OCI-LY7 (cell line): ENCODE data around the gene RTCB. TPM values are rescaled to one million over a fixed set of nuclear protein-coding genes. Genes with fewer than 3 reads are reported as not detected.
A peak's percentile ranks its signal among the peaks of the same experiment; 100 is the strongest.

Source experiments
- Bru-seq: library from RNA; stranded (reverse); fragments of 400-500 nt; gene quantifications from one replicate; lab custom pipeline; 2021; lab: Mats Ljungman, UMichigan
- BruChase-seq, 2 experiments: library from RNA; stranded (reverse); fragments of 400-500 nt; gene quantifications; one replicate each; lab custom pipeline; 2021; lab: Mats Ljungman, UMichigan
- BruUV-seq: library from RNA; stranded (reverse); fragments of 400-500 nt; replicated peaks from 2 replicates; lab custom pipeline; 2021; lab: Mats Ljungman, UMichigan
- CTCF ChIA-PET: fragments of 300-600 bp; sonication (Branson Sonifier 250); formaldehyde crosslinking; loops from one replicate; lab custom pipeline; 2022; ENCODE audit warnings: antibody characterized with exemption; ENCODE audit not compliant: unreplicated experiment; lab: Charles Lee
- POLR2A ChIA-PET: fragments of 300-600 bp; sonication (Branson Sonifier 250); formaldehyde crosslinking; loops from one replicate; lab custom pipeline; 2022; ENCODE audit warnings: antibody characterized with exemption; lab: Charles Lee
- DNase-seq: peaks from one replicate; pipeline ENCODE4 v3.0.0-alpha.2; 2015; ENCODE audit warnings: low spot score
- H2AFZ ChIP-seq: fragments of 200-600 bp; sonication (generic), shearing (Covaris generic); 2 replicates; pipeline ENCODE4 v1.6.1; 2014; ENCODE audit warnings: mild to moderate bottlenecking, antibody characterized with exemption, low read length, moderate library complexity
- H3K27ac ChIP-seq: fragments of 200-600 bp; sonication (generic); 2 replicates; pipeline ENCODE4 v1.5.1; 2014; ENCODE audit warnings: mixed run types, low read depth, mild to moderate bottlenecking, moderate library complexity, low read length, inconsistent platforms; ENCODE audit not compliant: poor library complexity, severe bottlenecking
- H3K36me3 ChIP-seq: fragments of 200-600 bp; sonication (generic); 2 replicates; pipeline ENCODE4 v1.6.1; 2014; ENCODE audit warnings: mild to moderate bottlenecking, antibody characterized with exemption, low read length, moderate library complexity, mixed read lengths; ENCODE audit not compliant: insufficient read depth
- H3K4me1 ChIP-seq: fragments of 200-600 bp; sonication (generic); 2 replicates; pipeline ENCODE4 v1.5.1; 2014; ENCODE audit warnings: mild to moderate bottlenecking, low read length; ENCODE audit not compliant: insufficient read depth, poor library complexity, severe bottlenecking
- H3K4me2 ChIP-seq: fragments of 200-600 bp; sonication (generic); 2 replicates; pipeline ENCODE4 v1.6.1; 2014; ENCODE audit warnings: mild to moderate bottlenecking, low read length
- H3K4me3 ChIP-seq: fragments of 200-600 bp; sonication (generic); 2 replicates; pipeline ENCODE4 v1.5.1; 2014; ENCODE audit warnings: mild to moderate bottlenecking, low read depth, low read length; ENCODE audit not compliant: poor library complexity, severe bottlenecking
- H3K79me2 ChIP-seq: fragments of 200-600 bp; sonication (generic); 2 replicates; pipeline ENCODE4 v1.6.1; 2016; ENCODE audit warnings: low read depth, mild to moderate bottlenecking, low read length, moderate library complexity, mixed read lengths; ENCODE audit not compliant: insufficient read depth
- H3K9me2 ChIP-seq: fragments of 200-600 bp; sonication (generic); 2 replicates; pipeline ENCODE4 v1.6.1; 2016; ENCODE audit warnings: mild to moderate bottlenecking, low read length, mixed read lengths; ENCODE audit not compliant: insufficient read depth
- H3K9me3 ChIP-seq: fragments of 200-600 bp; sonication (generic); 2 replicates; pipeline ENCODE4 v1.6.1; 2014; ENCODE audit warnings: mild to moderate bottlenecking, mixed run types, low read length, mixed read lengths
- H4K20me1 ChIP-seq: fragments of 200-600 bp; sonication (generic); 2 replicates; pipeline ENCODE4 v1.6.1; 2014; ENCODE audit warnings: mild to moderate bottlenecking, antibody characterized with exemption, low read length, moderate library complexity, mixed read lengths; ENCODE audit not compliant: insufficient read depth
- EZH2phosphoT487 ChIP-seq: fragments of 200-600 bp; sonication (generic); IDR thresholded peaks from 2 replicates; pipeline ENCODE4 v1.6.1; 2018; ENCODE audit warnings: low read depth, borderline replicate concordance, mild to moderate bottlenecking, mixed run types, antibody characterized with exemption, low read length, moderate library complexity, mixed read lengths
- intact Hi-C: fragments of 100-400 bp; cut with micrococcal nuclease; formaldehyde crosslinking; loops from one replicate; pipeline ENCODE4 v1.10.0; 2022; ENCODE audit not compliant: unreplicated experiment
- long read RNA-seq: library from polyadenylated mRNA; stranded (forward); transcript quantifications from one replicate; pipeline ENCODE4 v2.0.0, GENCODE V29; 2022
- total RNA-seq, 2 experiments: library from RNA; depleted of rRNA in 1 of 2; stranded (reverse); fragments of >200 nt in 1 of 2; shearing (Covaris generic) in 1 of 2; gene quantifications; 2 replicates each; pipeline ENCODE4 v1.2.3, GENCODE V29; 2014 to 2022
- TF ChIP-seq, protein P1 (sequence below): fragments of 200-600 bp; sonication (generic); conservative IDR thresholded peaks from 2 replicates; pipeline ENCODE4 v1.5.1; 2014; ENCODE audit warnings: mild to moderate bottlenecking, antibody characterized with exemption, low read length, moderate library complexity, mixed read lengths

Gene RTCB
- total RNA-seq (2014; rRNA removed; shearing (Covaris generic)), result 37.2 and 58.3 TPM in 2 replicates
- 27.9 and 29.9 TPM in 2 replicates for total RNA-seq (2022)
- percentile 62 among the genes with signal in this experiment for Bru-seq, nascent RNA
- BruChase-seq, experiment 1, labeled RNA remaining after a 6-hour chase, result percentile 68 among the genes with signal in this experiment
- BruChase-seq, experiment 2, labeled RNA remaining after a 2-hour chase, result percentile 65 among the genes with signal in this experiment
- long read RNA-seq, transcript RTCB-201 (12 exons, 2,027 nt), result major isoform, 110 of 125 reads
- long read RNA-seq, partial matches to known transcripts, result 4 of 125 reads
- long read RNA-seq, other reads (novel, unspliced or antisense), result 11 of 125 reads

- H3K79me2 ChIP-seq, result peaks cover 16% of the 10 kb centered on the region
- TF ChIP-seq, protein P1, sequence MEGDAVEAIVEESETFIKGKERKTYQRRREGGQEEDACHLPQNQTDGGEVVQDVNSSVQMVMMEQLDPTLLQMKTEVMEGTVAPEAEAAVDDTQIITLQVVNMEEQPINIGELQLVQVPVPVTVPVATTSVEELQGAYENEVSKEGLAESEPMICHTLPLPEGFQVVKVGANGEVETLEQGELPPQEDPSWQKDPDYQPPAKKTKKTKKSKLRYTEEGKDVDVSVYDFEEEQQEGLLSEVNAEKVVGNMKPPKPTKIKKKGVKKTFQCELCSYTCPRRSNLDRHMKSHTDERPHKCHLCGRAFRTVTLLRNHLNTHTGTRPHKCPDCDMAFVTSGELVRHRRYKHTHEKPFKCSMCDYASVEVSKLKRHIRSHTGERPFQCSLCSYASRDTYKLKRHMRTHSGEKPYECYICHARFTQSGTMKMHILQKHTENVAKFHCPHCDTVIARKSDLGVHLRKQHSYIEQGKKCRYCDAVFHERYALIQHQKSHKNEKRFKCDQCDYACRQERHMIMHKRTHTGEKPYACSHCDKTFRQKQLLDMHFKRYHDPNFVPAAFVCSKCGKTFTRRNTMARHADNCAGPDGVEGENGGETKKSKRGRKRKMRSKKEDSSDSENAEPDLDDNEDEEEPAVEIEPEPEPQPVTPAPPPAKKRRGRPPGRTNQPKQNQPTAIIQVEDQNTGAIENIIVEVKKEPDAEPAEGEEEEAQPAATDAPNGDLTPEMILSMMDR, result 0 out of 2 replicates have a peak, but pooled peaks have one; percentile 15
- TF ChIP-seq EZH2phosphoT487, result no peak
- peak; percentile 91 for DNase-seq
- no peak within 1 kb of the TSS for H3K27ac ChIP-seq
- H3K4me3 ChIP-seq, result peak within 1 kb of the TSS; percentile 88
- CTCF ChIA-PET, result no interaction called here
- POLR2A ChIA-PET, result interaction anchor here (0.6 to 1.0 kb wide), 3 partner anchors 25 to 541 kb away, joined by 3 to 5 read pairs (median 3); partner anchors contain the start of gene FBXO7
- BruUV-seq, result TSS peak; percentile 59
- H3K9me2 ChIP-seq, result 0 out of 2 replicates have a peak, but pooled peaks cover 3% of the 10 kb centered on the region
- H3K4me1 ChIP-seq, result peaks cover 31% of the 10 kb centered on the region
- H3K36me3 ChIP-seq, result peaks cover 21% of the 10 kb centered on the region
- intact Hi-C loops, result loop anchor here (1.0 kb wide), 1 partner anchor 61 kb away; no protein-coding TSS in a partner anchor
- peak within 1 kb of the TSS; percentile 96 for H3K4me2 ChIP-seq
- H3K9me3 ChIP-seq, result no peaks in the 10 kb centered on the region
- H2AFZ ChIP-seq, result peak within 1 kb of the TSS; percentile 100
- peaks cover 17% of the 10 kb centered on the region for H4K20me1 ChIP-seq
Observed at GRCh38 chr22:32411829-32412592, at the start of gene RTCB. TSS of gene RTCB (minus strand) at chr22:32412247. CDS start at chr22:32412156, 91 bp downstream.

DNA sequence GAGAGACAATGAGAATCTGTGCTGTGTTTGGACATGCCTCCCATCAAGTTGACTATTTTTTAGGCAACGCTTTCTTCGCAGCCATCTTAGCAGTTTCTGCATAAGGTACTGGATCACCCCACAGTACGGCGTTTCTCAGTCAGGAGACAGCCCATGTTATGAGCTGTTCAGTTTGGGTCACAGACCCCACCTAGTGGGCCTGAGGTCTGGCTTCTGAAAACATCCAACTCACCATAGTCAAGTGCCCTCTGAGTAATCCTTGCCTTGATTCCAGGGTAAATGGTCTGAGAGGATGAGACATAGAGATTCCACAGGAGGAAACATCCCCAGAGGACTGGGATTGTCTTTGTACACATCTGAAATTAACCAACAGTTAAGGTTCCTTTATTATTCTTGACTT lies 45.0 kb upstream of the RTCB start:
- no peak overlapping the region for H3K4me2 ChIP-seq
- H4K20me1 ChIP-seq, result no peaks in the 10 kb centered on the region
- H3K4me3 ChIP-seq, result no peak overlapping the region
- DNase-seq, result no peak
- H3K27ac ChIP-seq, result no peak overlapping the region
- H3K36me3 ChIP-seq, result no peaks in the 10 kb centered on the region
- no peaks in the 10 kb centered on the region for H3K9me3 ChIP-seq
- BruUV-seq, result no TSS peak
- CTCF ChIA-PET, result no interaction called here
- POLR2A ChIA-PET, result no interaction called here
- no peak overlapping the region for H2AFZ ChIP-seq
- intact Hi-C loops, result no loop called here
- TF ChIP-seq, protein P1, result no peak
- no peak for TF ChIP-seq EZH2phosphoT487
- no peaks in the 10 kb centered on the region for H3K9me2 ChIP-seq
- H3K79me2 ChIP-seq, result no peaks in the 10 kb centered on the region
- H3K4me1 ChIP-seq, result no peaks in the 10 kb centered on the region
